AG04449 (cell line): ENCODE measurements around the gene WNT4.

Experiments
- CTCF ChIA-PET: fragments of 350-600 bp; formaldehyde crosslinking; extraction: SDS; loops from one replicate; lab custom pipeline; 2021; ENCODE audit warnings: antibody characterized with exemption; lab: Yijun Ruan, JAX
- POLR2A ChIA-PET: fragments of 400-600, 350-600 bp; formaldehyde crosslinking; extraction: SDS; loops from one replicate; lab custom pipeline; 2020; ENCODE audit warnings: antibody characterized with exemption, inconsistent platforms; lab: Yijun Ruan, JAX
- DNase-seq: peaks from one replicate; pipeline ENCODE4 v3.0.0-alpha.2; 2010; ENCODE audit warnings: low read depth, low spot score
- H3K4me3 ChIP-seq: 2 replicates; pipeline ENCODE4 v1.5.1; 2011; ENCODE audit warnings: low read depth, mild to moderate bottlenecking, control low read depth, low read length
- CTCF ChIP-seq: IDR thresholded peaks from one replicate; pipeline ENCODE4 v1.5.1; 2011; ENCODE audit warnings: mild to moderate bottlenecking, moderate library complexity, low read length, control low read depth, inconsistent platforms; ENCODE audit not compliant: insufficient read depth; ENCODE audit errors: missing control alignments

The WNT4 gene

GRCh38 chr1:22186311-22186710, 43.4 kb upstream of the WNT4 start:
- H3K4me3 ChIP-seq: no peak overlapping the region
- ChIA-PET POLR2A (no interaction called here), CTCF (no interaction called here)
- no peak for TF ChIP-seq CTCF
- no peak for DNase-seq

GRCh38 chr1:22184892-22185612, 42.2 kb upstream of the WNT4 start:
- DNase-seq: no peak
- H3K4me3 ChIP-seq: no peak overlapping the region
- ChIA-PET POLR2A (no interaction called here), CTCF (interaction anchor here (0.7 kb wide), 1 partner anchor 12 kb away, joined by 4 read pairs; no protein-coding TSS in a partner anchor)
- TF ChIP-seq CTCF: no peak

- no peak overlapping the region for H3K4me3 ChIP-seq
- TF ChIP-seq CTCF: no peak
- CTCF ChIA-PET: no interaction called here
- POLR2A ChIA-PET: no interaction called here
- DNase-seq: no peak
These were observed 41.6 kb upstream of the WNT4 start for GRCh38 chr1:22184454-22184853.

GRCh38 chr1:22182715-22183114, 39.8 kb upstream of the WNT4 start:
- TF ChIP-seq CTCF: no peak
- POLR2A ChIA-PET: no interaction called here
- CTCF ChIA-PET: interaction anchor here (1.1 kb wide), 1 partner anchor 78 kb away, joined by 3 read pairs; no protein-coding TSS in a partner anchor
- no peak for DNase-seq
- H3K4me3 ChIP-seq: no peak overlapping the region

GRCh38 chr1:22179197-22179803, 36.4 kb upstream of the WNT4 start:
- H3K4me3 ChIP-seq: no peak overlapping the region
- CTCF ChIA-PET: no interaction called here
- TF ChIP-seq CTCF: no peak
- DNase-seq: no peak
- POLR2A ChIA-PET: no interaction called here

- POLR2A ChIA-PET: no interaction called here
- CTCF ChIA-PET: no interaction called here
- no peak overlapping the region for H3K4me3 ChIP-seq
- no peak for DNase-seq
- no peak for TF ChIP-seq CTCF
These were observed 34.6 kb upstream of the WNT4 start for GRCh38 chr1:22177354-22178003.
